Fibroblast of lung (primary cell): ENCODE results near the gene KDM7A. TPM values are rescaled to one million over a fixed set of nuclear protein-coding genes. Genes with fewer than 3 reads are reported as not detected.
A peak's percentile ranks its signal among the peaks of the same experiment; 100 is the strongest.

Experiments used
- DNase-seq, 2 donors: peaks; one replicate each; pipeline versions ENCODE4 v3.0.0 to v3.0.0-alpha.2; 2010; ENCODE audit warnings: low read depth in 2 of 2
- H2AFZ ChIP-seq: 2 replicates; pipeline ENCODE4 v1.5.1; 2012; ENCODE audit warnings: low read length, control low read depth, inconsistent platforms
- H3K27ac ChIP-seq: 2 replicates; pipeline ENCODE4 v1.5.1; 2011; ENCODE audit warnings: low read length, control low read depth; ENCODE audit not compliant: insufficient read depth
- H3K27me3 ChIP-seq: 2 replicates; pipeline ENCODE4 v1.5.1; 2011; ENCODE audit warnings: mild to moderate bottlenecking, low read length; ENCODE audit not compliant: control insufficient read depth, insufficient read depth
- H3K36me3 ChIP-seq: 2 replicates; pipeline ENCODE4 v1.5.1; 2011; ENCODE audit warnings: low read length; ENCODE audit not compliant: control insufficient read depth, insufficient read depth
- H3K4me1 ChIP-seq: 2 replicates; pipeline ENCODE4 v1.5.1; 2011; ENCODE audit warnings: low read length; ENCODE audit not compliant: control insufficient read depth, insufficient read depth; ENCODE audit errors: extremely low read depth
- H3K4me2 ChIP-seq: 2 replicates; pipeline ENCODE4 v1.5.1; 2011; ENCODE audit warnings: low read length, control low read depth; ENCODE audit not compliant: insufficient read depth; ENCODE audit errors: extremely low read depth
- H3K4me3 ChIP-seq, 4 experiments: fragments of 200-600 bp in 1 of 4; sonication (generic) in 1 of 4; replicated peaks in 1 of 4; 2 replicates each; pipeline ENCODE4 v1.5.1; 2011 to 2016; ENCODE audit warnings: low read length in 4 of 4, low read depth in 3 of 4, mild to moderate bottlenecking in 3 of 4, control low read depth in 2 of 4, inconsistent platforms in 1 of 4, mixed read lengths in 1 of 4; ENCODE audit not compliant: insufficient read depth in 1 of 4; ENCODE audit errors: control extremely low read depth in 1 of 4
- H3K79me2 ChIP-seq: 2 replicates; pipeline ENCODE4 v1.5.1; 2012; ENCODE audit warnings: mild to moderate bottlenecking, low read length, inconsistent platforms; ENCODE audit not compliant: control insufficient read depth, insufficient read depth
- H3K9ac ChIP-seq: 2 replicates; pipeline ENCODE4 v1.5.1; 2011; ENCODE audit warnings: mild to moderate bottlenecking, low read length, control low read depth; ENCODE audit not compliant: insufficient read depth
- H3K9me3 ChIP-seq: 2 replicates; pipeline ENCODE4 v1.5.1; 2012; ENCODE audit warnings: low read depth, low read length; ENCODE audit not compliant: control insufficient read depth, insufficient read depth
- H4K20me1 ChIP-seq: 2 replicates; pipeline ENCODE4 v1.5.1; 2011; ENCODE audit warnings: low read length; ENCODE audit not compliant: control insufficient read depth, insufficient read depth; ENCODE audit errors: extremely low read depth
- CTCF ChIP-seq, 2 donors: IDR thresholded peaks in 1 of 2; conservative IDR thresholded peaks in 1 of 2; 1 replicate in 1 of 2; 2 replicates in 1 of 2; pipeline ENCODE4 v1.5.1; 2011 to 2012; ENCODE audit warnings: low read length in 2 of 2, control low read depth in 1 of 2, inconsistent platforms in 1 of 2, low read depth in 1 of 2, mild to moderate bottlenecking in 1 of 2
- EZH2 ChIP-seq: IDR thresholded peaks from 2 replicates; pipeline ENCODE4 v1.5.1; 2012; ENCODE audit warnings: low read length, control low read depth, mild to moderate bottlenecking; ENCODE audit errors: missing control alignments
- polyA plus RNA-seq, 2 donors: library from polyadenylated mRNA; depleted of rRNA in 1 of 2; stranded (reverse) in 1 of 2; unstranded in 1 of 2; fragments of >200 nt; gene quantifications; 2 replicates each; pipeline ENCODE4 v1.2.1, GENCODE V29; 2011 to 2012; ENCODE audit warnings: missing spikeins in 1 of 2
- total RNA-seq: library from RNA; depleted of rRNA; stranded (reverse); fragments of >200 nt; gene quantifications from 2 replicates; pipeline ENCODE4 v1.2.1, GENCODE V29; 2014

Gene KDM7A
- total and polyA plus RNA-seq, 2 donors (not counting 1 experiment from before 2014, with no cell fraction given), result 1.9 to 4.8 TPM

- Histone ChIP-seq H4K20me1 (no peaks in the 10 kb centered on the region), H3K4me3 (no peak overlapping the region), H2AFZ (no peak overlapping the region), H3K36me3 (no peaks in the 10 kb centered on the region), H3K4me1 (peaks cover 3% of the 10 kb centered on the region), H3K9me3 (no peaks in the 10 kb centered on the region), H3K4me2 (no peak overlapping the region), H3K27ac (no peak overlapping the region), H3K9ac (no peak overlapping the region), H3K27me3 (no peaks in the 10 kb centered on the region), H3K79me2 (no peaks in the 10 kb centered on the region)
- TF ChIP-seq EZH2, result no peak
- TF ChIP-seq CTCF (conservative IDR thresholded peaks at IDR 0.05 in 1 of 2, IDR thresholded peaks at IDR 0.05 in 1 of 2; ENCODE audit: low read depth in 1 of 2, low read length in 2 of 2), result no peak
- DNase-seq, result peak; percentile 68 to 83
These were observed 19.8 kb upstream of the KDM7A start for GRCh38 chr7:140196361-140197217.

GRCh38 chr7:140195859-140196258 lies 19.1 kb upstream of the KDM7A start:
- Histone ChIP-seq H2AFZ (no peak overlapping the region), H3K9ac (no peak overlapping the region), H3K4me3 (no peak overlapping the region), H3K4me1 (peaks cover 3% of the 10 kb centered on the region), H3K79me2 (no peaks in the 10 kb centered on the region), H3K27me3 (no peaks in the 10 kb centered on the region), H3K4me2 (no peak overlapping the region), H3K36me3 (no peaks in the 10 kb centered on the region), H3K27ac (no peak overlapping the region), H3K9me3 (no peaks in the 10 kb centered on the region), H4K20me1 (no peaks in the 10 kb centered on the region)
- TF ChIP-seq CTCF (conservative IDR thresholded peaks at IDR 0.05 in 1 of 2, IDR thresholded peaks at IDR 0.05 in 1 of 2; ENCODE audit: low read depth in 1 of 2, low read length in 2 of 2) (no peak), EZH2 (no peak)
- DNase-seq, result no peak

- Histone ChIP-seq H2AFZ (no peak overlapping the region), H4K20me1 (no peaks in the 10 kb centered on the region), H3K4me2 (no peak overlapping the region), H3K36me3 (no peaks in the 10 kb centered on the region), H3K9me3 (no peaks in the 10 kb centered on the region), H3K9ac (no peak overlapping the region), H3K4me1 (no peaks in the 10 kb centered on the region), H3K79me2 (no peaks in the 10 kb centered on the region), H3K4me3 (no peak overlapping the region), H3K27me3 (no peaks in the 10 kb centered on the region), H3K27ac (no peak overlapping the region)
- DNase-seq, result no peak
- no peak for TF ChIP-seq EZH2
- no peak for TF ChIP-seq CTCF (conservative IDR thresholded peaks at IDR 0.05 in 1 of 2, IDR thresholded peaks at IDR 0.05 in 1 of 2; ENCODE audit: low read depth in 1 of 2, low read length in 2 of 2)
These were observed 15.8 kb upstream of the KDM7A start for GRCh38 chr7:140192620-140193019.
